GM12891 (cell line): ENCODE results near the gene ZNF638.

ENCODE experiments used
- PAX5 ChIP-seq: IDR thresholded peaks from 2 replicates; pipeline ENCODE4 v1.6.1; 2011; ENCODE audit warnings: low read length, moderate library complexity, mild to moderate bottlenecking; ENCODE audit not compliant: insufficient read depth, severe bottlenecking
- POLR2AphosphoS5 ChIP-seq: IDR thresholded peaks from 2 replicates; pipeline ENCODE4 v1.6.1; 2011; ENCODE audit warnings: low read depth, low read length, control low read depth

DNA sequence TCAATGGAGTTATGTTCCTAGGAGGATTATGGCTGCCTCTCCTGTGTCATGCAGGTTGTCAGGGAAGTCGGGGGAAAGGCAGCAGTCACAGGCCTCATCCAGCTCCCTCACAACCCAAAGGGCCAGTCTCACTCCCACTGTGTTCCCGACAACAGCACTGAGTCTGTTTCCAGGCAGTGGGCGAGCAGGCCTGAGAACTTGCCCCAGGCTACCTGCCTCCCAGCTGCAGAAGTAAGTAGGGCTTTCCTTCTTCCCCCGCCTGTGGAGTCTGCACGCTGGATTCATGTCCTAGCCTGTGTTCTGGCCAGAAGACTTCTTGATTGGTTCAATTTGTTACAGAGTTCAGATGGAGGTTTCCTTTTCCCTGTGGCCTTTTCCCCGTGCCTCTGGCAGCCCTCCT lies 8.2 kb upstream of the ZNF638 start:
- TF ChIP-seq PAX5 (no peak), POLR2AphosphoS5 (no peak)
